Fibroblast of lung (primary cell): Measurements from ENCODE around the gene HIVEP3. TPM values are rescaled to one million over a fixed set of nuclear protein-coding genes. Genes with fewer than 3 reads are reported as not detected.
"Not testable (repeated sequence)": the region's sequence is repeated elsewhere in the genome, so short reads cannot be mapped to it uniquely, and the experiment has no call there.

Source experiments
- DNase-seq, 2 donors: peaks; one replicate each; pipeline versions ENCODE4 v3.0.0 to v3.0.0-alpha.2; 2010; ENCODE audit warnings: low read depth in 2 of 2
- H2AFZ ChIP-seq: 2 replicates; pipeline ENCODE4 v1.5.1; 2012; ENCODE audit warnings: low read length, control low read depth, inconsistent platforms
- H3K27ac ChIP-seq: 2 replicates; pipeline ENCODE4 v1.5.1; 2011; ENCODE audit warnings: low read length, control low read depth; ENCODE audit not compliant: insufficient read depth
- H3K27me3 ChIP-seq: 2 replicates; pipeline ENCODE4 v1.5.1; 2011; ENCODE audit warnings: mild to moderate bottlenecking, low read length; ENCODE audit not compliant: control insufficient read depth, insufficient read depth
- H3K36me3 ChIP-seq: 2 replicates; pipeline ENCODE4 v1.5.1; 2011; ENCODE audit warnings: low read length; ENCODE audit not compliant: control insufficient read depth, insufficient read depth
- H3K4me1 ChIP-seq: 2 replicates; pipeline ENCODE4 v1.5.1; 2011; ENCODE audit warnings: low read length; ENCODE audit not compliant: control insufficient read depth, insufficient read depth; ENCODE audit errors: extremely low read depth
- H3K4me2 ChIP-seq: 2 replicates; pipeline ENCODE4 v1.5.1; 2011; ENCODE audit warnings: low read length, control low read depth; ENCODE audit not compliant: insufficient read depth; ENCODE audit errors: extremely low read depth
- H3K4me3 ChIP-seq, 4 experiments: fragments of 200-600 bp in 1 of 4; sonication (generic) in 1 of 4; replicated peaks in 1 of 4; 2 replicates each; pipeline ENCODE4 v1.5.1; 2011 to 2016; ENCODE audit warnings: low read length in 4 of 4, low read depth in 3 of 4, mild to moderate bottlenecking in 3 of 4, control low read depth in 2 of 4, inconsistent platforms in 1 of 4, mixed read lengths in 1 of 4; ENCODE audit not compliant: insufficient read depth in 1 of 4; ENCODE audit errors: control extremely low read depth in 1 of 4
- H3K79me2 ChIP-seq: 2 replicates; pipeline ENCODE4 v1.5.1; 2012; ENCODE audit warnings: mild to moderate bottlenecking, low read length, inconsistent platforms; ENCODE audit not compliant: control insufficient read depth, insufficient read depth
- H3K9ac ChIP-seq: 2 replicates; pipeline ENCODE4 v1.5.1; 2011; ENCODE audit warnings: mild to moderate bottlenecking, low read length, control low read depth; ENCODE audit not compliant: insufficient read depth
- H3K9me3 ChIP-seq: 2 replicates; pipeline ENCODE4 v1.5.1; 2012; ENCODE audit warnings: low read depth, low read length; ENCODE audit not compliant: control insufficient read depth, insufficient read depth
- H4K20me1 ChIP-seq: 2 replicates; pipeline ENCODE4 v1.5.1; 2011; ENCODE audit warnings: low read length; ENCODE audit not compliant: control insufficient read depth, insufficient read depth; ENCODE audit errors: extremely low read depth
- CTCF ChIP-seq, 2 donors: IDR thresholded peaks in 1 of 2; conservative IDR thresholded peaks in 1 of 2; 1 replicate in 1 of 2; 2 replicates in 1 of 2; pipeline ENCODE4 v1.5.1; 2011 to 2012; ENCODE audit warnings: low read length in 2 of 2, control low read depth in 1 of 2, inconsistent platforms in 1 of 2, low read depth in 1 of 2, mild to moderate bottlenecking in 1 of 2
- EZH2 ChIP-seq: IDR thresholded peaks from 2 replicates; pipeline ENCODE4 v1.5.1; 2012; ENCODE audit warnings: low read length, control low read depth, mild to moderate bottlenecking; ENCODE audit errors: missing control alignments
- polyA plus RNA-seq, 2 donors: library from polyadenylated mRNA; depleted of rRNA in 1 of 2; stranded (reverse) in 1 of 2; unstranded in 1 of 2; fragments of >200 nt; gene quantifications; 2 replicates each; pipeline ENCODE4 v1.2.1, GENCODE V29; 2011 to 2012; ENCODE audit warnings: missing spikeins in 1 of 2
- total RNA-seq: library from RNA; depleted of rRNA; stranded (reverse); fragments of >200 nt; gene quantifications from 2 replicates; pipeline ENCODE4 v1.2.1, GENCODE V29; 2014

HIVEP3 gene
- total and polyA plus RNA-seq, 2 donors (not counting 1 experiment from before 2014, with no cell fraction given) = 0.83 to 3.2 TPM

GRCh38 chr1:41950820-41951219 lies 32.1 kb upstream of the HIVEP3 start:
- no peak for TF ChIP-seq CTCF (conservative IDR thresholded peaks at IDR 0.05 in 1 of 2, IDR thresholded peaks at IDR 0.05 in 1 of 2; ENCODE audit: low read depth in 1 of 2, low read length in 2 of 2)
- no peak for TF ChIP-seq EZH2
- Histone ChIP-seq H3K79me2 (no peaks in the 10 kb centered on the region), H3K9ac (no peak overlapping the region), H3K4me3 (no peak overlapping the region), H4K20me1 (no peaks in the 10 kb centered on the region), H3K4me2 (no peak overlapping the region), H3K27ac (no peak overlapping the region), H3K36me3 (no peaks in the 10 kb centered on the region), H3K9me3 (no peaks in the 10 kb centered on the region), H3K4me1 (peaks cover 1% of the 10 kb centered on the region), H2AFZ (no peak overlapping the region), H3K27me3 (no peaks in the 10 kb centered on the region)
- DNase-seq = peak in 1 of 2 donors; percentile 49

- H3K79me2 ChIP-seq, H3K9me3 ChIP-seq, H3K4me3 ChIP-seq, H3K27ac ChIP-seq, H3K36me3 ChIP-seq, H2AFZ ChIP-seq, H4K20me1 ChIP-seq, H3K9ac ChIP-seq, DNase-seq, H3K4me1 ChIP-seq, H3K4me2 ChIP-seq, H3K27me3 ChIP-seq: not testable (repeated sequence)
These were observed 27.2 kb upstream of the HIVEP3 start for GRCh38 chr1:41945946-41946345.

GRCh38 chr1:41943717-41944116 lies 25.0 kb upstream of the HIVEP3 start:
- no peak overlapping the region for H3K4me2 ChIP-seq
- H3K9ac ChIP-seq = no peak overlapping the region
- DNase-seq = no peak

GRCh38 chr1:41942278-41942677 lies 23.6 kb upstream of the HIVEP3 start:
- Histone ChIP-seq H3K9ac (no peak overlapping the region), H3K9me3 (no peaks in the 10 kb centered on the region), H3K4me1 (no peaks in the 10 kb centered on the region), H3K36me3 (no peaks in the 10 kb centered on the region), H3K27me3 (no peaks in the 10 kb centered on the region), H4K20me1 (no peaks in the 10 kb centered on the region), H3K4me3 (no peak overlapping the region), H3K27ac (no peak overlapping the region), H2AFZ (no peak overlapping the region), H3K79me2 (no peaks in the 10 kb centered on the region), H3K4me2 (no peak overlapping the region)
- TF ChIP-seq EZH2 = no peak
- TF ChIP-seq CTCF (conservative IDR thresholded peaks at IDR 0.05 in 1 of 2, IDR thresholded peaks at IDR 0.05 in 1 of 2; ENCODE audit: low read depth in 1 of 2, low read length in 2 of 2) = no peak
- DNase-seq = no peak

More at GRCh38 chr1:41943717-41944116, 25.0 kb upstream of the HIVEP3 start:
- Histone ChIP-seq H3K79me2 (no peaks in the 10 kb centered on the region), H3K36me3 (no peaks in the 10 kb centered on the region), H3K9me3 (no peaks in the 10 kb centered on the region), H4K20me1 (no peaks in the 10 kb centered on the region), H2AFZ (no peak overlapping the region), H3K4me3 (no peak overlapping the region), H3K27ac (no peak overlapping the region), H3K27me3 (no peaks in the 10 kb centered on the region), H3K4me1 (no peaks in the 10 kb centered on the region)
- TF ChIP-seq EZH2 = no peak
